Upper lobe of left lung (tissue), 4 donors: ENCODE measurements around the gene SLITRK2.

Experiments
- CTCF ChIP-seq, 6 experiments: fragments of 450-650 bp in 4 of 6; fragments of 200-600 bp in 2 of 6; sonication (generic) in 2 of 6; IDR thresholded peaks; one replicate each; pipeline ENCODE4 v1.5.1; 2016 to 2019; ENCODE audit warnings: antibody characterized with exemption in 6 of 6
- EP300 ChIP-seq, 4 donors: sonication (generic); formaldehyde crosslinking; IDR thresholded peaks; one replicate each; pipeline ENCODE4 v1.5.1; 2017; ENCODE audit warnings: antibody characterized with exemption in 4 of 4, control low read depth in 2 of 4
- POLR2A ChIP-seq, 4 donors: fragments of 450-650 bp; IDR thresholded peaks; one replicate each; pipeline ENCODE4 v1.5.1; 2016 to 2017; ENCODE audit warnings: antibody characterized with exemption in 4 of 4, mild to moderate bottlenecking in 2 of 4
- POLR2AphosphoS5 ChIP-seq, 2 donors: sonication (generic); formaldehyde crosslinking; IDR thresholded peaks; one replicate each; pipeline ENCODE4 v1.5.1; 2017; ENCODE audit warnings: antibody characterized with exemption in 2 of 2

- no peak for TF ChIP-seq CTCF (IDR thresholded peaks at IDR 0.05)
- no peak for TF ChIP-seq POLR2AphosphoS5 (IDR thresholded peaks at IDR 0.05)
- TF ChIP-seq POLR2A (IDR thresholded peaks at IDR 0.05), result no peak
- TF ChIP-seq EP300 (IDR thresholded peaks at IDR 0.05), result no peak
Measured at GRCh38 chrX:145848857-145849256, 31.2 kb downstream of the SLITRK2 start.
